A673 (cell line): Measurements from ENCODE around the gene RLBP1. TPM values are rescaled to one million over a fixed set of nuclear protein-coding genes. Genes with fewer than 3 reads are reported as not detected.
A peak's percentile ranks its signal among the peaks of the same experiment; 100 is the strongest.
"Not testable (repeated sequence)": the region's sequence is repeated elsewhere in the genome, so short reads cannot be mapped to it uniquely, and the experiment has no call there.

Source experiments
- Bru-seq: library from RNA; stranded (reverse); fragments of 400-500 nt; gene quantifications from one replicate; lab custom pipeline; 2021; lab: Mats Ljungman, UMichigan
- BruChase-seq, 2 experiments: library from RNA; stranded (reverse); fragments of 400-500 nt; gene quantifications; one replicate each; lab custom pipeline; 2021; lab: Mats Ljungman, UMichigan
- BruUV-seq: library from RNA; stranded (reverse); fragments of 400-500 nt; replicated peaks from 2 replicates; lab custom pipeline; 2021; lab: Mats Ljungman, UMichigan
- CTCF ChIA-PET: fragments of 300-600 bp; sonication (Branson Sonifier 250); formaldehyde crosslinking; loops from one replicate; lab custom pipeline; 2022; ENCODE audit warnings: antibody characterized with exemption; lab: Charles Lee
- POLR2A ChIA-PET: fragments of 300-600 bp; sonication (Branson Sonifier 250); formaldehyde crosslinking; loops from one replicate; lab custom pipeline; 2022; ENCODE audit warnings: antibody characterized with exemption; ENCODE audit not compliant: low non-redundant PET; lab: Charles Lee
- DNase-seq: peaks from one replicate; pipeline ENCODE4 v3.0.0-alpha.2; 2015; ENCODE audit warnings: low spot score
- H3K27ac ChIP-seq: fragments of 200-600 bp; sonication (generic); 2 replicates; pipeline ENCODE4 v1.5.1; 2016; ENCODE audit warnings: mixed run types, low read depth, mild to moderate bottlenecking, mixed read lengths, antibody characterized with exemption, low read length; ENCODE audit not compliant: poor library complexity, severe bottlenecking
- H3K27me3 ChIP-seq: fragments of 200-600 bp; sonication (generic); replicated peaks from 2 replicates; pipeline ENCODE4 v1.6.1; 2017; ENCODE audit warnings: mixed run types, low read depth, mild to moderate bottlenecking, mixed read lengths, antibody characterized with exemption, low read length; ENCODE audit not compliant: insufficient read depth, poor library complexity
- H3K36me3 ChIP-seq: fragments of 200-600 bp; sonication (generic); 2 replicates; pipeline ENCODE4 v1.6.1; 2016; ENCODE audit warnings: mixed run types, mild to moderate bottlenecking, mixed read lengths, antibody characterized with exemption, low read length; ENCODE audit not compliant: insufficient read depth, poor library complexity, severe bottlenecking
- H3K4me1 ChIP-seq: fragments of 200-600 bp; sonication (generic); 2 replicates; pipeline ENCODE4 v1.6.1; 2017; ENCODE audit warnings: mixed run types, mild to moderate bottlenecking, mixed read lengths, antibody characterized with exemption, low read length; ENCODE audit not compliant: insufficient read depth, poor library complexity, severe bottlenecking
- H3K4me3 ChIP-seq: fragments of 200-600 bp; sonication (generic); 2 replicates; pipeline ENCODE4 v1.5.1; 2016; ENCODE audit warnings: low read depth, mixed run types, mild to moderate bottlenecking, mixed read lengths, low read length; ENCODE audit not compliant: poor library complexity, severe bottlenecking
- H3K9me3 ChIP-seq: fragments of 200-600 bp; sonication (generic); 2 replicates; pipeline ENCODE4 v1.6.1; 2016; ENCODE audit warnings: mixed run types, low read depth, mild to moderate bottlenecking, mixed read lengths, antibody characterized with exemption, low read length; ENCODE audit not compliant: poor library complexity, severe bottlenecking
- CTCF ChIP-seq: fragments of 300-800, 200-600 bp; sonication (generic); conservative IDR thresholded peaks from 2 replicates; pipeline ENCODE4 v1.5.1; 2017; ENCODE audit warnings: low read depth, mild to moderate bottlenecking, antibody characterized with exemption, low read length, moderate library complexity, mixed read lengths
- EZH2 ChIP-seq: fragments of 200-600 bp; sonication (generic); IDR thresholded peaks from 2 replicates; pipeline ENCODE4 v1.6.1; 2017; ENCODE audit warnings: borderline replicate concordance, low read depth, mild to moderate bottlenecking, mixed read lengths, antibody characterized with exemption, low read length; ENCODE audit not compliant: poor library complexity, severe bottlenecking
- intact Hi-C: fragments of 100-400 bp; cut with micrococcal nuclease; formaldehyde crosslinking; loops from one replicate; pipeline ENCODE4 v1.10.0; 2022; ENCODE audit not compliant: unreplicated experiment
- long read RNA-seq: library from polyadenylated mRNA; stranded (forward); transcript quantifications from one replicate; pipeline ENCODE4 v2.0.0, GENCODE V29; 2022
- total RNA-seq: library from RNA; stranded (reverse); gene quantifications from 2 replicates; pipeline ENCODE4 v1.2.3, GENCODE V29; 2021

Gene RLBP1
- total RNA-seq (not detected in 2 replicates), Bru-seq, nascent RNA (not detected), BruChase-seq, experiment 1, labeled RNA remaining after a 2-hour chase (not detected), BruChase-seq, experiment 2, labeled RNA remaining after a 6-hour chase (percentile 7 among the genes with signal in this experiment)
- long read RNA-seq: 0 reads

- intact Hi-C loops: no loop called here
- TF ChIP-seq CTCF: no peak
- no peak for TF ChIP-seq EZH2
- BruUV-seq: no TSS peak
- Histone ChIP-seq H3K27ac (no peak within 1 kb of the TSS), H3K9me3 (no peaks in the 10 kb centered on the region), H3K4me1 (no peaks in the 10 kb centered on the region), H3K27me3 (no peaks in the 10 kb centered on the region), H3K4me3 (no peak within 1 kb of the TSS), H3K36me3 (no peaks in the 10 kb centered on the region)
- ChIA-PET CTCF (no interaction called here), POLR2A (no interaction called here)
- no peak for DNase-seq
Observed at GRCh38 chr15:89221543-89221942, at the start of gene RLBP1. Gene RLBP1 (minus strand): TSS chr15:89221579. CDS start chr15:89218975, 2,604 bp downstream.

GRCh38 chr15:89250142-89250541 lies 28.8 kb upstream of the RLBP1 start:
- POLR2A ChIA-PET, H3K9me3 ChIP-seq, BruUV-seq, DNase-seq, H3K4me3 ChIP-seq, H3K27me3 ChIP-seq, H3K27ac ChIP-seq, H3K4me1 ChIP-seq, CTCF ChIA-PET, intact Hi-C loops: not testable (repeated sequence)
- peaks cover 63% of the 10 kb centered on the region for H3K36me3 ChIP-seq

- no peak overlapping the region for H3K27ac ChIP-seq
- TF ChIP-seq CTCF: no peak
- no peak for TF ChIP-seq EZH2
- DNase-seq: no peak
- BruUV-seq: no TSS peak
- H3K4me3 ChIP-seq: no peak overlapping the region
- ChIA-PET POLR2A (no interaction called here), CTCF (no interaction called here)
- H3K4me1 ChIP-seq: peaks cover 5% of the 10 kb centered on the region
- H3K9me3 ChIP-seq: peaks cover 7% of the 10 kb centered on the region
- intact Hi-C loops: no loop called here
- peaks cover 50% of the 10 kb centered on the region for H3K36me3 ChIP-seq
- H3K27me3 ChIP-seq: no peaks in the 10 kb centered on the region
Observed at GRCh38 chr15:89248584-89248983, 27.2 kb upstream of the RLBP1 start.

- H3K27ac ChIP-seq: peak overlapping the region; percentile 19
- ChIA-PET CTCF (no interaction called here), POLR2A (no interaction called here)
- peaks cover 47% of the 10 kb centered on the region for H3K36me3 ChIP-seq
- intact Hi-C loops: no loop called here
- DNase-seq: no peak
- TF ChIP-seq CTCF: no peak
- no peaks in the 10 kb centered on the region for H3K27me3 ChIP-seq
- peaks cover 7% of the 10 kb centered on the region for H3K9me3 ChIP-seq
- H3K4me3 ChIP-seq: no peak overlapping the region
- H3K4me1 ChIP-seq: peaks cover 13% of the 10 kb centered on the region
- no TSS peak for BruUV-seq
Observed at GRCh38 chr15:89247446-89247845, 26.1 kb upstream of the RLBP1 start.
